LoVo (cell line): ENCODE results near the gene SGK1.
"Not testable (repeated sequence)": the region's sequence is repeated elsewhere in the genome, so short reads cannot be mapped to it uniquely, and the experiment has no call there.

Source experiments
- DNase-seq: peaks from one replicate; pipeline ENCODE4 v3.0.0-alpha.2; 2016; ENCODE audit warnings: low spot score

The SGK1 gene

DNA sequence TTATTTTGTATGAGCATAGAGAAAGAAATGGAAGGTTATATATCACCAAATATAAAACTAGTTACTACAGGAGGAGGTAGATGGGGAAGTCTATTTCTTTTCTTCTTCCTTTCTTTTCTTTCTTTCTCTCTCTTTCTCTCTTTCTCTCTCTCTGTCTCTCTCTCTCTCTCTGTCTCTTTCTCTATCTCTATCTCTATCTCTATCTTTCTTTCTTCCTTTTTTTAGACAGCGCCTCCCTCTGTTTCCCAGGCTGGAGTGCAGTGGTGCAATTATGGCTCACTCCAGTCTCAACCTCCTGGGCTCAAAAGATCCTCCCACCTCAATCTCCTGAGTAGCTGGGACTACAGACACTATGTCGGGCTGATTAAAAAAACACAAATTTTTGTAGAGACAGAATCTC, 10.2 kb upstream of the SGK1 start:
- no peak for DNase-seq

- DNase-seq, result not testable (repeated sequence)
Measured at GRCh38 chr6:134326192-134326591, 8.3 kb upstream of the SGK1 start.

GRCh38 chr6:134324766-134325165, 6.9 kb upstream of the SGK1 start:
- DNase-seq, result no peak

GRCh38 chr6:134324141-134324540, 6.2 kb upstream of the SGK1 start:
- no peak for DNase-seq

- no peak for DNase-seq
Measured at GRCh38 chr6:134323698-134324097, 5.8 kb upstream of the SGK1 start.

DNA sequence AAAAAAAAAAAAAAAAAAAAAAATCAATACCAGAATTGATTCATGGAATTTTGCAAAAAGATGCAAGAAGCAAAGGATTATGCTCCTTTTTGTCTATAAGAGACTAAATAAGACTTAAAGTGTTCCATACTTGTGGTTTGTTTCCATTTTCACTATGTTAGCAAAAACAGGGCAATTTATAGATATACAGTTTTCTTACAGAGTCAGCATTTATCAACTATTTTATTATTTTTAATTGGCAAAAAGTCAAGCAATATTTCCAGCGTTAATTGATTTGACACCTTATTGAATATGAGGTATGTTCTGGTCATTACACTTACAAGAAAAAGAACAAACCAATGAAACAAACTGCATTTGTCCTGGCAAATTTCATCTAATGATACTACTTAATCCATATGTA, 5.4 kb upstream of the SGK1 start:
- DNase-seq, result no peak

DNA sequence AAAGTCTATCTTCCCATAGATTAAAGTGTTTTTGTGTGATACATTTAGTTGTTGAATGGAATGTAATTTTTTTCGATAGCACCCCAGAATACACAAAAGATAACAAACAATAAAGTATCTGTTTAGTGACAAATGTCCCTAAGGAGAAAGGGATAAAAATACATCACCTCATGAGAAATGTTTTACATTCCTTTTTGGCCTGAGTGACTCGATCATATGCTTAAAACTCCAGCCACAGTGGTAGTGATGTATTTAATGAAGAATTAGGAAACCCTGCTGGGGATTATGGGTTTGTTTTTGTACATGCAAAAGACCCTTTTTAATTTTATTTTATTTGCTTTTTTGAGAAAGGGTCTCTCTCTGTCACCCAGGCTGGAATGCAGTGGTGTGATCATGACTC, 4.3 kb upstream of the SGK1 start:
- DNase-seq, result no peak

- DNase-seq, result no peak
Measured at GRCh38 chr6:134321246-134321645, 3.3 kb upstream of the SGK1 start.

- DNase-seq, result not testable (repeated sequence)
Measured at GRCh38 chr6:134319686-134320085, 1.8 kb upstream of the SGK1 start.

- DNase-seq, result no peak
Measured at GRCh38 chr6:134318974-134319281, 1.0 kb upstream of the SGK1 start.

DNA sequence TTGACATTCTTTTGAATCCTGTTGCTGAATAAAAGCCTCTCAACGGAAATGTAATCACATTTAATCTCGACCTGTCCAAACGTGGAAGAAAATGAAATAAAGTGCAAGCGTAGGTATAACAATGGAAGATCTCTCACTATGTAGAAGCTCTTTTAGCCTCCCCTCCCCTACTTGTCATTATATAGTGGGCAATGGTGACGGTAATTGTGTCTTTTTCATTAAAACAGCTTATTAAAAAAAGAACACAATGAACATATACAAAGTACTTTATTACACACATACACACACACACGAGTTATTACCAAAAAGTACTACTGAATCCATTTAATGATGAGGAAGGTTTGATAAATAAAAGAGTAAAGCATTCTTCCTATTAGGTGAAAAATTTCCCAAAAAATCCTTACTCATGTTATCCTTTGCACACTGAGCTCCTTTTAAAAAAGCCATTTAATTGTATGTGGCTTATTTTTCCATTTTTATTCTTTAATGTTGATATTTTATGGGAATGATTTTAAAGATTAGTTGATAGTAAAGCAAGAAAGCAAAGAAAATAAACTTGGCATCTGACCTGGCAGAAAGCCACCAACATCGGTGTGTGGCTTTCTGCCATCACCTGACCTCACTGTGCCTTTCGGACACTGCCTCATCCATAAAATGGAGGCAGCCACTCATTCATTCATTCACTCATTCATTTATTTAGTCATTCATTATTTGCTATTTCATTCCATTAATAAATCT, 493 bp upstream of the SGK1 start:
- no peak for DNase-seq

DNA sequence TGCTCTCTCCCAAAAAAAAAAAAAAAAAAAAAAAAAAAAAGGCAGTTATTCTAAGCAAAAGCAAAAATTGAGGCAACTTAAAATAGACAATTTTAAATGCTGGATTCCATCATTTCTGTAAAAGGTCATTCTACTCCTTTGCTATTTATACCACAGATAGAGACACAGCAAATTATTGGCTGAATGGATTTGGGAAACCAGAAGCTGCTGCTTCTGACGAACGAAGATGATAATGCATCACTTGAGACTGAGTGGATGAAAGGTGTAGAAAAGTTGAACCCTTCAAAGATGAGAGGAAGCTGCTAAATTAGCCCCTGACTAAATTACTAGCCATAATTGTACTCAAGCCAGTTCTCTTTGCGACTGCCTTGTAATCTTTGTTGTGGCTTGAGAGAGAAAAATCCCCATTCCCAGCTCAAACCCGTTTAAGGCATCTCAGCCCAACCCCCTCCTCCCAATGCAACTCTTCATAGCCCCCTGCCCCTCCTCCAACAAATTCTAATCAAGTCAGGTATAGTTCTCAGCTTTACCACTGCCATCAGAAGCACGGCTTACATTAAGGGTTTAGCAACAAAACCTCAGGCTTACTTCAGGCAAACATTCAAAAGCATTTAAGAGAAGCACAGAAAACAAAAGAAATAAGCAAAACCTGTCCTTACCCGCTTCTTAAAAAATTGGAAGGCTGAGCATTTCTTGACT, 1.0 kb downstream of the SGK1 start:
- DNase-seq, result no peak

DNA sequence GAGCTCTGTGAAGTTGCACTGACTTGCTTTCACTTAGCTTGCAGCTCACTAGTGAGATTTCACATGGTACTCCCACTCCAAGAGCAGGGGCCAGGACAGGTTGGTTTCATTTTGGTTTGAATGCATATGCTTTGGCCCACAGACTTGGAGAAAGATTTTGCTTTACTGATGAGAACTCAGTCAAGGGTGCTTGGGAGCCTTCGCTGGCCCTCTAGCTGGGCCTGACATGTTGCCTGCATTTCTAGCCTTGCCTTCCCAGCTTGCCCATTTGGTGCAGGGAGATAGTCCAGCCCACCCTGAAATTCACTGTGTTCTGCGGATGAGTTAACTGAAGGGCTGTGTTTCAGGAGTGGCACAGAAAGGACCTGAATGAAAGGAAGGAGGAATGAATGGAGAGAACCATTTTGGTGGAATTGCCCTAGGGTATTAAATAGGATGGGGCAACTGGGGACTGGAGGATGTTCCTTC, 1.9 kb downstream of the SGK1 start:
- DNase-seq, result no peak

DNA sequence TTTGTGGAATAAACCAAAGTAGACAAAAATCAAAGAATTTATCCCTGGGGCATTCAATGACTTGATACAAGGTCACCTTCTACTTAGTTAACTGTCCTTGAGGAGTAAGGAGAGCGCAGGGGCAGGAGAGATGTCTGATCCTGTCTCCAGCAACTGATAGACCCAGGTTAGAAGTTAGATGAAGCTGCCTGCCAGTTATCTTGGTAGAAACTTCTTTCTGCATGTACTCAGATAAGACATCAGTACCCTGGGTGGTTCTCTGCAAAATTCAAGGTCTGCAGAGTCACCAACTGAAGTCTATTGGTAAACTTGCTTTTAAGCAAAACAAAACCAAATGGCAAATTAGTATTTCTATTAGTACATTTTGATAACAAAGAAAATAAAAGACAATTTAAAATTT, 2.7 kb downstream of the SGK1 start:
- no peak for DNase-seq

- DNase-seq, result no peak
Measured at GRCh38 chr6:134314006-134314821, 3.7 kb downstream of the SGK1 start.

DNA sequence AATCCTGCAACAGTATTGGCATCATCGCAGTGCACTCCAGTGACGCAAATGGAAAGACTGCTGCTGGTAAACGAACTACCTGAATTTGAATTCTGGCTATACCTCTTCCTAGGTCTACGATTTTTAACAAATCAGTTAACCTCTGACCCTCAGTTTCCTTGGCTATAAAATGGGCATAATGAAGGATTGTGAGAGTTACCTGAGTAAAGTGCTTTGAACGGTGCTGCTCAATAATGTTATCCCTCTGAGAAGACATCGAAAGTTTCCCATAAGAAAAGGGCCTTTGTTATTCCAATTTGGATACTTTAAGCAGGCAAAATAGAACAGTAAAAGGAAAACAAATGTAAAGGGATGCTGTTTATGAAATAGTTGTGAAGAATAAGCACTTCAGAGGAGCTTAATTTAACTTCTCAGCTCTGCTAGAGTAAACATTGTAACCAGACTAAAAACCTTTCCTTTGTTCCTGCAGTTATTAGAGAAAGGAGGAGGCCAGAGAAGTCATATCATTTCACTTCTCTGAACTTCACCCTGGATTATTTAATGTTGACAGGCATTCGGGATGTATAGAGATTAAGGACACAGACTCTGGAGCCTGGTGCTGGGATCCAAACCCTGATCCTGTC, 5.8 kb downstream of the SGK1 start:
- DNase-seq, result no peak

- no peak for DNase-seq
Measured at GRCh38 chr6:134310817-134311216, 7.1 kb downstream of the SGK1 start.

DNA sequence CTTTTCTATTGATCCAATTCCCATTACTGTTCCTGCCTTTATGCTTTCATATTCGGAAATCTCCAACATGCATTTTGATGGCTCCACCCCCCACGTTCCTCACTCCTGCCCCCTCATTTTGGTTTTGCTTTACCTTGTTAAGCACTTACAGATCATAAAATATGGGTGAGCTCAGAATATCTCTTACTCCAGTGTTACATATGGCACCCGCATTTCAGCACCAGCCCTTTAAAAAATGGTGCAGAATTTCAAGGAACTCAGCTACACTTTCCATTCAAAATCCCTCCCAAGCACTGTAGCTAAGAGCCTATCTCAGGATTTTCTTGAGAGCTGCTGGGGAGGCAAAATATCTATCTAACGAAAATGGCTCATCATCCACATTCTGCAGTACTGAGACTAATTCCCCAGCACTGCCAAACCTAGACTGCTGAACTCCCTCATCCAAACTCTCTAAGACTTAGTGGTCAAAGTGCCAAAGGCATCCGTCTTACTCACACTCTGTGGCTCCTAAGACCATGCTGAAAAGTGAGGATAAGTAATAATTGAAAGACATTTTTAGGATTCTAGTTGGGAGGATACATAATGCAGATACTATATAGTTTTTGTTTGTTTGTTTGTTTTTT, 7.8 kb downstream of the SGK1 start:
- no peak for DNase-seq

DNA sequence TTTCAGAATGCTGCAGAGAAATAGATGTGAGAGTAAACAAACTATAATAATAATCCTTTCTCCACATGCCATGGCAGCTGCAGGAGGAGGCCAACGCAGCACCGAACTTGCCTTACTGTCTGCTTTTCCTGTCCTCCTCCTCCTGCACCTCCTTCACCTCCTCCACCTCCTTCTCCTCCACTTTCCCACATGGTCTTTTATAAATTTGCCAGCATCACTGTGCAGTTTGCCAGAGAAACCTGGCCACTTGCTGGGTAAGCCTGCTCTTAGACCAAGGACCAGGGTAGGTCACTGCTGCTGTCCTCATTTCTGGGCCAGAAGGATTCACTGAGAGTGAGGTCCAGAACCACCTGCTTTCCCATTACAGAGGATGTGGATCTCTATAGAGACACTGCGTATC, 8.7 kb downstream of the SGK1 start:
- DNase-seq, result no peak

DNA sequence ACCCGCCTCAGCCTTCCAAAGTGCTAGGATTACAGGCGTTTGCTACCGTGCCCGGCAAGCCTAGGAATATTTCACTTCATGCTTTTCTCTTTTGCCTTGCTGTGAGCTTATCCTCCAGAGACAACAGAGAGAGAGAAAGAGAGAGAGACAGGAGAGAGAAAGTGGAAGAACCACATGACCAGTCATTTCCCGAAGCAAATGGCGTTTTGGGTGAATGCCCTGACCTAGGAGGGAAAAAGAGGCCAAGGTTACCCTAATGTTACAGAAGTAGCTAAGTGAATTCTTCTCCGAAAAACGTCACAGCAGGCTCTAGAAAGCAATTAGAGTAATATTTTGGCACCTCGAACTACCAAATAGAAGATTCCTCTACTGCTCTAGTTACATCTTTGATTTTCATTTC, 9.1 kb downstream of the SGK1 start:
- no peak for DNase-seq

DNA sequence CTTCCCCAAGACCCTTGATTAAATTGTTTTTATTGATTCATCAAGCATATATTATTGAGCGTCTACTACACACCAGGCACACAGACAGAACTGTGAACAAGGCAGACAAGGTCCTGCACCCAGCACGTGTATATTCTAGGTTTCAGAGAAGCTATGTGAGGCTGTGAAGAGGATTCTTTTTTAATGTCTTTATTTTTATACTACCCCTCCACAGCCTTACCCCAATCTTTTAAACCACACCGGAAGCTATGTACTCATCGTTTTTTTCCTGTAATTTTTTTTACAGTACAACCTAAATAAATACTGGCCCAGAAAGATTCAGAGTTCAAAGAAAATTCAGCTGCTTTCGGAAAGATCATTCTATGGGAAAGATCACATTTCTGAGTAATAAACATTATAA, 10.0 kb downstream of the SGK1 start:
- no peak for DNase-seq

DNA sequence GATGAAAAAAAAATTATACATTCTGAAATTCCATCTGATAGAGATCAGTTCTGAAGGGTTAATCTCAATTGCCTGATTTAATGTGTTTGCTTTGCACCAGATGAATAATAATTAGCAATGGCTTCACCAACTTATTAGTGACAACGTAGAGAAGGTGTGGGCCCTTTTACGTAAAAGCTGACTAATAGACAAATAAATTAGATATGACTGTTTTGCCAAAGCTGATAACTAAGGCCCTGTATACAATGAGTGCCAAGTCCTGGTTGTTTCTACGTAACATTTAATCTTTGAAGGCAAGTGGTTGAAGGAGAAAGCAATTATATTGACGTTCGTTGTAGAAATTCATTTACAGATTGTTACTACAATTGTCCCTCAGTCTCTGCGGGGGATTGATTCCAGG, 10.8 kb downstream of the SGK1 start:
- no peak for DNase-seq
